Thoracic aorta (tissue), 2 donors: ENCODE results near the gene RAB11B. TPM values are rescaled to one million over a fixed set of nuclear protein-coding genes. Genes with fewer than 3 reads are reported as not detected.
A peak's percentile ranks its signal among the peaks of the same experiment; 100 is the strongest.

ENCODE experiments used
- ATAC-seq: fragments of 150-250 bp; one replicate; pipeline ENCODE4 v1.8.0; 2017; ENCODE audit warnings: low read depth; ENCODE audit not compliant: insufficient number of reproducible peaks, low FRiP score
- DNase-seq: peaks from one replicate; pipeline ENCODE4 v3.0.0-alpha.2; 2020; ENCODE audit warnings: low spot score
- H3K27ac ChIP-seq, 2 donors: fragments of 200-600 bp; sonication (generic); 1 replicate in 1 of 2; 2 replicates in 1 of 2; pipeline ENCODE4 v1.5.1; 2016; ENCODE audit warnings: mild to moderate bottlenecking in 2 of 2, moderate library complexity in 2 of 2
- H3K27me3 ChIP-seq: fragments of 200-600 bp; sonication (generic); replicated peaks from 2 replicates; pipeline ENCODE4 v1.6.0; 2016; ENCODE audit warnings: mild to moderate bottlenecking; ENCODE audit not compliant: insufficient read depth
- H3K36me3 ChIP-seq: fragments of 200-600 bp; sonication (generic); one replicate; pipeline ENCODE4 v1.5.1; 2016
- H3K4me1 ChIP-seq, 2 donors: fragments of 200-600 bp; sonication (generic); 1 replicate in 1 of 2; 2 replicates in 1 of 2; pipeline versions ENCODE4 v1.5.1 to v1.6.0; 2016; ENCODE audit warnings: low read depth in 2 of 2, mild to moderate bottlenecking in 1 of 2; ENCODE audit not compliant: control insufficient read depth in 1 of 2
- H3K4me3 ChIP-seq: fragments of 200-600 bp; sonication (generic); 2 replicates; pipeline ENCODE4 v1.5.1; 2016; ENCODE audit warnings: mild to moderate bottlenecking
- H3K9me3 ChIP-seq: fragments of 200-600 bp; sonication (generic); 2 replicates; pipeline ENCODE4 v1.5.1; 2016
- total RNA-seq, 2 donors: library from RNA; depleted of rRNA; stranded (reverse); fragments of >200 nt; gene quantifications; one replicate each; pipeline versions ENCODE4 v1.1.0 to v1.2.3, GENCODE V29; 2016
- TF ChIP-seq, protein P1 (sequence below): fragments of 200-600 bp; sonication (generic); IDR thresholded peaks from one replicate; pipeline ENCODE4 v1.5.1; 2019; ENCODE audit warnings: antibody characterized with exemption

RAB11B gene
- total RNA-seq, 2 donors from 2014 or later: 53.4 to 69.3 TPM

GRCh38 chr19:8396563-8397203, 6.5 kb downstream of the RAB11B start:
- H3K27ac ChIP-seq: no peak overlapping the region

GRCh38 chr19:8397271-8397670, 7.1 kb downstream of the RAB11B start:
- no peak overlapping the region for H3K4me3 ChIP-seq
- no peaks in the 10 kb centered on the region for H3K9me3 ChIP-seq
- H3K27me3 ChIP-seq: no peaks in the 10 kb centered on the region
- no peak for DNase-seq
- H3K4me1 ChIP-seq: peaks cover 20 to 51% of the 10 kb centered on the region in 2 donors
- H3K36me3 ChIP-seq: peaks cover 15% of the 10 kb centered on the region
- no peak overlapping the region for H3K27ac ChIP-seq
- no peak for ATAC-seq
- TF ChIP-seq, protein P1, sequence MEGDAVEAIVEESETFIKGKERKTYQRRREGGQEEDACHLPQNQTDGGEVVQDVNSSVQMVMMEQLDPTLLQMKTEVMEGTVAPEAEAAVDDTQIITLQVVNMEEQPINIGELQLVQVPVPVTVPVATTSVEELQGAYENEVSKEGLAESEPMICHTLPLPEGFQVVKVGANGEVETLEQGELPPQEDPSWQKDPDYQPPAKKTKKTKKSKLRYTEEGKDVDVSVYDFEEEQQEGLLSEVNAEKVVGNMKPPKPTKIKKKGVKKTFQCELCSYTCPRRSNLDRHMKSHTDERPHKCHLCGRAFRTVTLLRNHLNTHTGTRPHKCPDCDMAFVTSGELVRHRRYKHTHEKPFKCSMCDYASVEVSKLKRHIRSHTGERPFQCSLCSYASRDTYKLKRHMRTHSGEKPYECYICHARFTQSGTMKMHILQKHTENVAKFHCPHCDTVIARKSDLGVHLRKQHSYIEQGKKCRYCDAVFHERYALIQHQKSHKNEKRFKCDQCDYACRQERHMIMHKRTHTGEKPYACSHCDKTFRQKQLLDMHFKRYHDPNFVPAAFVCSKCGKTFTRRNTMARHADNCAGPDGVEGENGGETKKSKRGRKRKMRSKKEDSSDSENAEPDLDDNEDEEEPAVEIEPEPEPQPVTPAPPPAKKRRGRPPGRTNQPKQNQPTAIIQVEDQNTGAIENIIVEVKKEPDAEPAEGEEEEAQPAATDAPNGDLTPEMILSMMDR: no peak

More at GRCh38 chr19:8396563-8397203, 6.5 kb downstream of the RAB11B start:
- TF ChIP-seq, protein P1: peak; percentile 61
- peaks cover 9% of the 10 kb centered on the region for H3K36me3 ChIP-seq
- H3K9me3 ChIP-seq: no peaks in the 10 kb centered on the region
- H3K4me1 ChIP-seq: peaks cover 24 to 56% of the 10 kb centered on the region in 2 donors
- no peak for DNase-seq
- no peaks in the 10 kb centered on the region for H3K27me3 ChIP-seq
- no peak for ATAC-seq
- H3K4me3 ChIP-seq: no peak overlapping the region

DNA sequence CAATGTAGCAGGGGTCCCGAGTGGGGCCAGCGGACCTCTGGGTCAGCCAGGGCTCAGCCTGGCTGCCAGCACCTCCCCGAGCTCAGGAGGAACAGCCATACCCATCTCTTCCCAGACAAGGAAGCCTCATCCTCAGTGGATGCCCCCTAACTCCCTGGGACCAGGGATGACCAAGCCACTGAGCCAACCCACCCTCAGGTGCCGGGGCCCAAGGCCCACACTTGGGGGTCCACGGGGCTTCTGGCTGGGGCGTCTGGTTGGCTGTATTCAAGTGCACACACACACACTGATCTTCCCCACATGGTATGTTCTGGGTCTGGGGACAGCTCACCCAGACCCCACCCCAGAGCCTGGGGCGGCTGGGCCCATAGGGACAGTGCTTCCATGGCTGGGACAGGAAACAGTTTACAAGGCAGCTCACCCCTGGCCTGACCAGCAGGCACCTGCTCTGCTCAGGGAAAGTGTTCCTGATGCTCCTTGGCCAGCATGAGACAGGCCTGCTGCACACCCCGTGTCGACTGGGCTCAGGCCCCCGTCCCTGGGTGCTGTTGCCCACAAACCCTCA, 7.7 kb downstream of the RAB11B start:
- Histone ChIP-seq H3K27me3 (no peaks in the 10 kb centered on the region), H3K4me1 (peaks cover 14 to 45% of the 10 kb centered on the region in 2 donors), H3K9me3 (no peaks in the 10 kb centered on the region), H3K27ac (no peak overlapping the region), H3K36me3 (peaks cover 21% of the 10 kb centered on the region), H3K4me3 (no peak overlapping the region)
- DNase-seq (no peak), ATAC-seq (no peak)
- TF ChIP-seq, protein P1: no peak

DNA sequence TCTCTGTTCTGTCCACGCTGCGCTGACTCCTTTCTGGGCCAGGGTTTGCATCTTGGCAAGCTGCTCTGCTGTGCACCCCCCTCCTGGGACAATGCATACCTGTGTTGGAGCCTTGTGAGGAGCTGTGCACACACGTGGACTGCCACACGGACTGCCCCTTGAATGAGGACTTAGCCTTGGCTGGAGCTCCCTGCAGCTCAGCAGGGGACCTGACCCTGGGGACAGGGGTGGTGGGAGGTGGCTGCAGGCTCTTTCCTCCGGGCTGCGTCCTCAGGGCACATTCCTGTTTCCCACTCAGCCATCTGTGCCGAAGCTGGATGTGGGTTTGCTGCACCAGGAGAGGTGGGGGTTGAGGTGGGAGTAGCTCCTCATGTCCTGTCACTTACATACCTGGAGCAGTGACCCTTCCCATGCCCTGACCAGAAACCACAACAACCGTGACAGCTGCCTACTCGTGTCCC, 8.2 kb downstream of the RAB11B start:
- Histone ChIP-seq H3K9me3 (no peaks in the 10 kb centered on the region), H3K4me1 (peaks cover 11 to 40% of the 10 kb centered on the region in 2 donors), H3K27me3 (no peaks in the 10 kb centered on the region), H3K27ac (no peak overlapping the region), H3K4me3 (no peak overlapping the region), H3K36me3 (peaks cover 26% of the 10 kb centered on the region)
- ATAC-seq (no peak), DNase-seq (no peak)
- TF ChIP-seq, protein P1: no peak

GRCh38 chr19:8399681-8400188, 9.6 kb downstream of the RAB11B start:
- Histone ChIP-seq H3K27me3 (no peaks in the 10 kb centered on the region), H3K4me3 (no peak overlapping the region), H3K4me1 (peaks cover 0 to 26% of the 10 kb centered on the region in 2 donors), H3K27ac (no peak overlapping the region), H3K9me3 (no peaks in the 10 kb centered on the region), H3K36me3 (peaks cover 36% of the 10 kb centered on the region)
- TF ChIP-seq, protein P1: no peak
- DNase-seq (no peak), ATAC-seq (no peak)
